ENCODE data around the gene COL27A1.

The COL27A1 gene

DNA sequence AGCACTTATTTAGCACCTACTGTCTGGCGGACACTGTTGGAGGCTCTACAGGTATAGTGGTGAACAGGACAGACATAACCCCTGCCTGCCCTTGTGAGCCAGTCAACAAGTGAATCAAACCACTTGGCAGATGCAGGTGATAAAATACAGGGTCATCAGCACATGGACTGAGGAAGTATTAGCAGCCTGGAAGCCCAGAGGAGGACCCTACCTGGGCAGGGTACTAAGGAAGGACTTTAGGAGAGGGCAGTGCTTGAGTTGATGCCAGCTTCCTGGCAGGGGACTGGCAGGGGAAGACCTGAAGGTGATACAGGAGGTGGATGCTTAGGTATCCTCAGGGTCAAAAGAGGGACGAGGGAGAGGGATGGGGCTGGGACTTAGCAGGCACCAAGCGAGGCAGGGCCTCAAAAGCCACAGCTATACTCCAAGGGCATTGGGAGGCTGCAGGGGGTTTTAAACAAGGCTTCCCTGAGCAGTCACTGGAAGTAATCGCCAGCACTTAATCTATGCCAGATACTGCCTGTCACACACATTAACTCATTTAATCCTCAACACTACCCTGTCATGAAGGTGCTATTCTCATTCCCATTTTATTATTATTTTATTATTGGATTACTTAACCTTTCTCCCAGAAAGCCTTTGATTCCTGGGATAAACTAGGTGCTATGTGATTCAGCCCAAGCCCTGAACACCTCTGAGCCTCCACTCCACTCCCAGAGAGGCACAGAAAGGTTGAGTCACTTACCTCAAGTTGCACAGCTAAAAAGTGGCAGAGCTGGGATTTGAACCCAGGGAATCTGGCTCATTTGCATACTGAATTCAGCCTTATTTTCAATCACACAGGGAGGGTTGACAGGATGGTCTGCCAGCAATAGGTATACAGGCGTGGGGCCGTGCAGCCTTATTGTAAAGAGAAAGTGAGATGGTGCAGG lies 103.8 kb downstream of the COL27A1 start:
- H3K4me3 ChIP-seq (ENCODE audit: low read length), result no peak overlapping the region
- no peak for TF ChIP-seq ZNF274 (IDR thresholded peaks at IDR 0.05; ENCODE audit: low read depth, low read length)

DNA sequence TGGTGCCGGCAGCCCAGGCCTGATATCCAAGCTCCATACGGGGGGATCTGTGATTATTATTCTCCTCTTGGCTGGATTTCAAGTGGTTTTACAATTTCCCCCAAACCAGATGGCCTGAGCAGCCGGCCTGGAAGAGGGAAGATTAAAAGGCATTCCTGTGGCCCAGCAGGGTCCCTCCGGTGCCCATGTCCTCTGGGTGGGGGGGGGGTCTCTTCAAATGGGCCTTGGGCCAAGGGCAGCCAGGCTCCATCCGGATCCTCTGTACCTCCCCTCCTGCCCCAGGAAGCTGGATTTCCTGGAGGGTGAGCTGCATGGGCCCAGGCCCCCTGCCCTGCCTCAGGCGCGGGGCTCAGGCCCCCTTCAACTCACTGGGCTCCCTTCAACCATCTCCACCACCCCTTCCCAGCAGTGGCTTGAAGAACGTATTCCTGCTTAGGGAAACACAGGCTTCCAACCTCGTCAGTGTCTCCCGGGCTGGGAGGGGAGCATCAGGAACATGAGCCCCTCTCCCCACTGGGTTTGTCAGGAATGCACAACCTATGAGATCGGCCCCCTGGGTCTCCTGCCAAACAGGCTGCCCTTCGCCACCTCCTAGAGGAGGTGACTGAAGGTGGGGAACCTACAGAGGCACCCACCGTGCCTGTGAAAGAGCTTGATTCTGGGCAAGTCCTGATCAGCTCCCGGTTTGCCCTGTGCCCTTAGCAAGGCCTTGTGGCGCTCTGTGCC lies 104.6 kb downstream of the COL27A1 start:
- H3K4me3 ChIP-seq (ENCODE audit: low read length), result no peak overlapping the region
- no peak for TF ChIP-seq ZNF274 (IDR thresholded peaks at IDR 0.05; ENCODE audit: low read depth, low read length)

DNA sequence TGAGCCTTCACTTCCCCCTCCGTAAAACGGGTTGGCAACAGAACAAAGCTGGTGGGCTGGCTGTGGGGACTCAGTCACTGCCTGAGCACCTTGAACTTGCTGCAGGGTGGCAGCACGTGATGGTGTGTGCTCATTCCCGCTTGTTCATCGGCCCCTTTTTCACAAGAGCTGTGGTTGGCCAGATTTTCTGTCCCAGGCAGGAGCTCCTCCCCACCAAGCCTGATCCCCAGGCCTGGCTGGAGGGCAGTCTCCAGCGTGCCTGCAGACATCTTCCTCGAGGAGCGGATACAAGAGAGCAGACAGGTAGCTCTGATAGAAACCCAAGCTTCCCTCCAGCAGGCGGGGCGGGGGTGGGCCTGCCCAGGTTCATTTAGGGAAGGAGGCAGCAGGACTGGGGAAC lies 105.7 kb downstream of the COL27A1 start:
- no peak overlapping the region for H3K4me3 ChIP-seq (ENCODE audit: low read length)
- TF ChIP-seq ZNF274 (IDR thresholded peaks at IDR 0.05; ENCODE audit: low read depth, low read length), result no peak

DNA sequence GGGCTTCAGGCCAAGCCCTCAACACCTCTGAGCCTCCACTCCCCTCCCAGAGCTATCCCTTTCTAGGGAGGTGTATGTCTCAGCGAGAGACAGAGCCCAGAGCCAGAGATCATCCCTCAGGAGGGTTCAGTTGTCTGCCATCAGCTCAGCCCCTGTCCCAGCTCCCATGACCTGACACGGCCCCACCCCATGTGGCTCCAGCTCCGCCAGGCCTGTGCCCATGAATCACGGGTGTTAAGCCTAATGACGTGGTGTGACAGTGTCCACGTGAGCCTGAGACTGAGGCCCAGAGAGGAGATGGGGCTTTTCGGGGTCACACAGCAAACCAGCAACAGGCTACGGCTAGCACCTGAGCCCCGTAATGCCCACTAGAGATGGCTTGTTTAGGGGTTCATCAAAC lies 106.7 kb downstream of the COL27A1 start:
- H3K4me3 ChIP-seq (ENCODE audit: low read length), result no peak overlapping the region
- TF ChIP-seq ZNF274 (IDR thresholded peaks at IDR 0.05; ENCODE audit: low read depth, low read length), result no peak

DNA sequence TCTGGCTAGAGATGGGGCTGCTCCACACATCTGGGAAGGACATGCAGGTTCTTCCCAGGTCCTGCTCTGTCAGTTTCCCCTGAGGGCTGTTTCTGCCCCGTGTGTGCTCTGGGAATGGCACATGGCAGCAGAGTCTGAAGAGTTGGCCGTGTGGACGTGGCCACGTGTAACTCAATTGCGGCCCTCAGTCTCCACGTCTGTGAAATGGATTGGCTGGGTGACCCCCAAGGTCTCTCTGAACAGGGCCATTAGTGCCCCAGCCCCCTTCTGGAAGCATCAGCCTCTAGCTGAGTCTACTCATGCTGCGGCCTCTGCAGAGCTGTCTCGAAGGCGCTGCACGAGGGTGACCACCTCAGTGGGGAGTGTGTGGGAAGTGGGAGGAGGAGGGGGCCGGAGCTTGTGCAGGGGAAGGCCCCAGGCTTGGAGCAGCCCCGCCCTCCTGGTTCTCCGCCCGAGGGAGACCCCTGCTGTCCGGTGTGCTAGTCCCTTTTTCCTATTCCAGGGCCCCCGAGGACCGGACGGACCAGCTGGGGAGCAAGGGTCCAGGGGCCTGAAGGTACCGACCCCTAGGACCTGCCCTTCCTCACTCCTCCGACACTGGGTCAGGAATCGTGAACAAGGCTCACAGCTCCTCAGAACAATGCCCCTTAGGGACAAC lies 108.6 kb downstream of the COL27A1 start:
- no peak overlapping the region for H3K4me3 ChIP-seq (ENCODE audit: low read length)
- no peak for TF ChIP-seq ZNF274 (IDR thresholded peaks at IDR 0.05; ENCODE audit: low read depth, low read length)

DNA sequence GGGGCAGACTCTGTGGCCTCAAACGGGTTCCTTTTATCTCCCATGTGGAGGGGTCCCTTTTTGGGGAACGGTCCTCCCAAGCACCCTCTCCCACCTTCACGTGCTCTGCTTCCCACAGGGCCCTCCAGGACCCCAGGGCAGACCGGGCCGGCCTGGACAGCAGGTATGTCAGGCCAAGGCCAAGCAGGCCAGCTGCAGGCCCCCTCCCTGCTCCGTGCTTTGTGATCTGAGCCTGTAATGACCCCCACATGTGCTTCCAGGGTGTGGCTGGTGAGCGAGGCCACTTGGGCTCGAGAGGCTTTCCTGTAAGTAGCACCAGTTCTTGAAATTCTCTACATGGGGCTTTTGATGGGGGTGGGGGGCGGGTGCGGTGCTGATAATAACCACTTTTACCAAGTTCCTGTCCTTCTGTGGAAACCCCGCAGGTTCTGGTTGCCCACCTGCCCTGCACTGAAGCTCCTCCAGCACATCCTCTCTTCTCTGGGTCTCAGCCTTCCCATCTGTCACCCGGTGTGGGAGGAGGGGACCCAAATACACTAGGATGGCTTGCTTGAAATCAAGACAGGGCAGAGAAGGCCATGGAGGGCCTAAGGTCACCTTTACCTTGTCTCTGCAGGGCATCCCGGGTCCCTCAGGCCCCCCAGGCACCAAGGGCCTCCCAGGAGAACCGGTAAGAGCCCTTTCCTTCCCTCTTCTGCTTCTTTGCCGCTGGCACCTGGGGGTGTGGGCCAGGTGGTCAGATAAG lies 109.6 kb downstream of the COL27A1 start:
- TF ChIP-seq ZNF274 (IDR thresholded peaks at IDR 0.05; ENCODE audit: low read depth, low read length), result no peak
- no peak overlapping the region for H3K4me3 ChIP-seq (ENCODE audit: low read length)

DNA sequence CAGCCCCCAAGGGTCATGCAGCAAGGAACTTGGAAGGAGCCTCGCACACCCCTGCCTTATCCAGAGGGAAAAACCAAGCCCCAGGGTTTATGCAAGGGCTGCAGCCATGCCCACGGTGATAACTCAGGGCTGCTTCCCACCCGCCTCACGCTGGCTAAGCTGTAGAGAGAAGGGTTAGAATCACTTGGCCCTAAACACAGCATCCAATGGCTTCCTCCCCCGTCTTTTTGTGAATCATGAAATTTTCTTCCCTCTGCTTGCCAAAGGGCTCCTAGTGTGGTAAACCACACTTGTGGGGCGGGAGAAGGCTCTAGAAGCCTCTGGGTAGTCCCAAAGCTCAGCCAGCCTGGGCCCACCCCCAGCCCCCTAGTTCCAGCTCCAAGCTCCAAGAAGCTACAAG lies 111.6 kb downstream of the COL27A1 start:
- TF ChIP-seq ZNF274 (IDR thresholded peaks at IDR 0.05; ENCODE audit: low read depth, low read length), result no peak
- no peak overlapping the region for H3K4me3 ChIP-seq (ENCODE audit: low read length)

DNA sequence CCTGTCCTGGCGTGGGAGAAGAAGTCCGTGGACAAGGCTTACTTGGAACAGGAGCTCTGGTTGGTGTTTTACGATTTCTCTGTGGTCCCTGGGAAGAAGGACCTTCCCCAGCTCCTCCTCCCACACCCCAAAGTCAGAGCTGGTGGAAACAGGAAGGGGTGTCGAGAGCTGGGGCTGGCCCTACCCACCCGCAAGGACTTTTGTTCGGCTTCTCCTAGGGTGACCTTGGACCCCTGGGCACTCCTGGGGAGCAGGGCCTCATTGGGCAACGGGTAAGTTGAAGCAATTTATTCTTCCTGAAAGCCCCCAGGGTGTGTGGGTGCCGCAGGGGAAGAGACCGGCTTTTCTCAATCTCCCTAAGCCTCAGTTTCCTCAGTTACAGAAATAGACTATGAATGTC lies 113.7 kb downstream of the COL27A1 start:
- TF ChIP-seq ZNF274 (IDR thresholded peaks at IDR 0.05; ENCODE audit: low read depth, low read length), result no peak
- H3K4me3 ChIP-seq (ENCODE audit: low read length), result no peak overlapping the region

DNA sequence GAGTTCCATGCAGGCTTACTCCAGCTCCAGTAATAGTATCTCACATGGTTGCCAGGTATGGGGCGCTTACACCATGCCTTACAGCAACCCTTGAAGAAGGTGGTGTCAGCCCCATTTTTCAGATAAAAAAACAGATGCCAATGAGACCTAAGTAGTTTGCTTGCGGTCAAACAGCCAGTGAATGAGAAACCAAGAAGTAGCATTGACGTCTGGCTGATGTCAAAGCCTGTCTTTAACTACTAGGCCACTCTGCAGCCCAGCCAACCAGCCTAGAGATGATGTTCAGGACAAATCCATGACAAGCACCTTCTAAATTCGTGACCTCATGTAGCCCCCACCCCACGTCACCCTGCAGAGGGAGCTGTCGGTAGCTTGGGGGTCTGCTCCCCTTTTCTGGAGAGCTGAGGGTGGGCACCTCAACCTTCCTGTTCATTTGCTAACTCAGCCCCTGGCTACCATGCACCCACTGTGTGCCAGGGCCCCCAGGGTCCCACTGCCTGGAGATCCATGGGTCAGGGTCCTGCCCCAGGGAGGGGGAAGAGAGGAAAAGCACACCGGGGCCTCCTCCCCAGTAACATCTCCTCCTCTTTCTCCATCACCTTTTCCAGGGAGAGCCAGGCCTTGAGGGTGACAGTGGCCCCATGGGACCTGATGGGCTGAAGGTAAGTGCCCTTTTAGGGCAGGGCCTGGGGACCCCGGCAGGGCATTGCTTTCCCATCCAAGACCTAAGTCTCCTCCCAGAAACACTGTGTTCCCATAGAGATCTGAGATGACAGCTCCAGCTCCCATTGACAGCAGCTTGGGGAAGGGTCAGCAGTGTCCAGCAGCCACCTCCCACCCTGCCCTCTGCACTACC lies 115.0 kb downstream of the COL27A1 start:
- H3K4me3 ChIP-seq (ENCODE audit: low read length), result no peak overlapping the region
- TF ChIP-seq ZNF274 (IDR thresholded peaks at IDR 0.05; ENCODE audit: low read depth, low read length), result no peak

DNA sequence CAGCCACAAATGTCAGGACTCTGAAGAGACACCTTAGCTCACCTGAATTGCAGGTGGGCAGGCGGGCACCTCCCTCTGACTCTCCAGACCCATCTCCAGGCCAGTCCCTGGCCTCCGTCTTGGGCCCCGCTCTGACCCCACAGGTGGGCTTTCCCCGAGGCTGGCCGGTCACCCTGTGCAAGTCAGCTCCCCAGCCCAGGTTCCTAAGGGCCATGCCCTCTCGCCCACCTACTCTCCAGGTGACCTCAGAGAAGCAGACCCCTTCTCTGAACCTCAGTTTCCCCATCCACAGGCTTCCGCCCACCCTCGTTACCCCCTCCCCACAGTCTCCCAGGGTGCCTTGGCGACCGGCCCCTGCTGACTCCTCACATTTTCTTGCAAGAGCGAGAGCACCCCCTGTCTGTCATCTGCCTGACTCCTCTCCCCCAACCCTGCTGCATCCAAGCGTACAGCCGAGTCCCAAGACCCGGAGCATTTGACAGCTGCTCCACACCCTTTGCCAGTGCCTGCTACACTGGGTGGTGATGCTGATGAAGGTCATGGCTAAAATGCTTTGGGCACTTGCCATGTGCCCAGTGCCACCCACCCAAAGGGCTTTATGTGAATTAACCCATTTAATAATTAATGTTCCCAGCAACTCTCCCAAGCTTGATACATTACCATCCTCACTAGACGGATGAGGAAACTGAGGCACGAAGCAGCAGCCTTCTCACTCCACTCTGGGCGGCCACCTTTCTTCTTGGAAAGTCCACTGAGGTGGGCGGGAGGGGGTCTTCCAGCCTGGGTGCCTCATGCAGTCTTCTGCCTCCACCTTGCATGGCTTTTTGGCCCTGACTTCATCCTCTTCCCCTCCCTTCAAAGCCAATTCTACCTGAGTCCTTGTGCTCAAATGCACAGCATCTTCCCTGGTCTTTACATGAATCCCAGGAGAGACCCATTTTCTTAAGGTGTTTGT lies 116.5 kb downstream of the COL27A1 start:
- no peak for TF ChIP-seq ZNF274 (IDR thresholded peaks at IDR 0.05; ENCODE audit: low read depth, low read length)

DNA sequence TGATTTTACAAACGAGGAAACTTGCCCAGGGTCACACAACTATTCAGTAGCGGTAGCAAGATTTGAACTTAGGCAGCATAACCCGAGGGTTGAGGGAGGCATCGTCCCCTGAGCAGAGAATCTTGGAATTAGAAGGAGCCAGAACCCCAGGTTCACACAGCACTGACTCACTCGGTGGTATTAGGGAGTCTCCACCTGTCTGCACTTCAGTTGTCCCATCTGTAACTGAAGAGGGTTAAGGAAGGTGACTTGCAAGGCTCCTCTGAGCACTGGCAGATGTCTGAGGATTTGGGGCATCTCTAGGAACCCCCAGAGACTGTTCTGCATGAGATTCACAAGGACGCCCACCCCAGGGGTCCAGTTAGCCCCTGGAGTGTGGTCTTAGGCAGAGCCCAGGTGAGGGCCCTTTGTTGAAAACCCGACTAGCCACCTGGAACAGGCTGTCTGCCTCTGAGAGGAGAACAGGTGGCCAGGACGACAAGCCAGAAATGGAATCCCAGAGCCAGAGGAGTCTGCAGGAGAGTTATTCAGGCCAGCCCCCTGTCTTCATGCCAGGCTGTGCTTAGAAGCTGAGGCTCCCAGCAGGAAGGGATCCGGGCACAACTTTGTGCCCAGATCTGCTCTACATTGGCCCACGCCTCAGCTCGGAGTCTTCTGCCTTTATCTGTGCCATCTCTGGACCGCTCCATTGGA lies 117.5 kb downstream of the COL27A1 start:
- TF ChIP-seq ZNF274 (IDR thresholded peaks at IDR 0.05; ENCODE audit: low read depth, low read length), result no peak
- H3K4me3 ChIP-seq (ENCODE audit: low read length), result no peak overlapping the region

More for the DNA sequence above, 116.5 kb downstream of the COL27A1 start:
- H3K4me3 ChIP-seq (ENCODE audit: low read length), result no peak overlapping the region
